ENCODE measurements around the gene WFDC2.

DNA sequence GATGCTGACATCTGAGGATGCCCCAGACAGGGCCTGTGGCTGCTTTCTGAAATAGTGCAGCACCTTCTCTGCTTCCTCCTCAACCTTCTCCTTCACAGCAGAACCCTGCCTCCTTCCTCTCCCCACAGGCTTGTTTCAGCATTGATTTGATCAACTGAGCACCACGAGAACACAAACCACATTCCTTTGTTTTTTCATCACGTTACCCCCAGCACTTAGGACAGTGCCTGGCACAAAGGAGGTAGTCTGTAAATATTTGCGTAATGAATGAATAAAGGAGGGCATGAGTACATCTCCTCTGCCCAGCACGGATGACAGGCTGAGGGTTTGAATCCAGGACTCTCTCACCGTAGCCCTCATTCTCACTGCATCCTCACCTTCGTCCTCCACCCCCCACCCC, 21.3 kb upstream of the WFDC2 start:
- TF ChIP-seq, protein P1, sequence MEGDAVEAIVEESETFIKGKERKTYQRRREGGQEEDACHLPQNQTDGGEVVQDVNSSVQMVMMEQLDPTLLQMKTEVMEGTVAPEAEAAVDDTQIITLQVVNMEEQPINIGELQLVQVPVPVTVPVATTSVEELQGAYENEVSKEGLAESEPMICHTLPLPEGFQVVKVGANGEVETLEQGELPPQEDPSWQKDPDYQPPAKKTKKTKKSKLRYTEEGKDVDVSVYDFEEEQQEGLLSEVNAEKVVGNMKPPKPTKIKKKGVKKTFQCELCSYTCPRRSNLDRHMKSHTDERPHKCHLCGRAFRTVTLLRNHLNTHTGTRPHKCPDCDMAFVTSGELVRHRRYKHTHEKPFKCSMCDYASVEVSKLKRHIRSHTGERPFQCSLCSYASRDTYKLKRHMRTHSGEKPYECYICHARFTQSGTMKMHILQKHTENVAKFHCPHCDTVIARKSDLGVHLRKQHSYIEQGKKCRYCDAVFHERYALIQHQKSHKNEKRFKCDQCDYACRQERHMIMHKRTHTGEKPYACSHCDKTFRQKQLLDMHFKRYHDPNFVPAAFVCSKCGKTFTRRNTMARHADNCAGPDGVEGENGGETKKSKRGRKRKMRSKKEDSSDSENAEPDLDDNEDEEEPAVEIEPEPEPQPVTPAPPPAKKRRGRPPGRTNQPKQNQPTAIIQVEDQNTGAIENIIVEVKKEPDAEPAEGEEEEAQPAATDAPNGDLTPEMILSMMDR (conservative IDR thresholded peaks at IDR 0.05) = no peak
- no peak for TF ChIP-seq ZFX (IDR thresholded peaks at IDR 0.05)
